H9 (cell line): Measurements from ENCODE around the gene CRLF2. TPM values are rescaled to one million over a fixed set of nuclear protein-coding genes. Genes with fewer than 3 reads are reported as not detected.

Experiments
- DNase-seq: peaks from one replicate; pipeline ENCODE4 v3.0.0-alpha.2; 2017
- H2AFZ ChIP-seq: one replicate; pipeline ENCODE4 v1.6.1; 2013; ENCODE audit warnings: mild to moderate bottlenecking, low read length, control low read depth, moderate library complexity
- H2AK5ac ChIP-seq: 2 replicates; pipeline ENCODE4 v1.6.1; 2013; ENCODE audit warnings: low read length, control low read depth, mixed read lengths; ENCODE audit not compliant: insufficient read length
- H2BK120ac ChIP-seq: one replicate; pipeline ENCODE4 v1.6.1; 2013; ENCODE audit warnings: low read depth, mild to moderate bottlenecking, low read length, control low read depth, inconsistent platforms; ENCODE audit not compliant: poor library complexity, severe bottlenecking
- H2BK12ac ChIP-seq: 2 replicates; pipeline ENCODE4 v1.6.1; 2013; ENCODE audit warnings: low read length, control low read depth, mixed read lengths, low read depth; ENCODE audit not compliant: insufficient read length
- H2BK15ac ChIP-seq: 2 replicates; pipeline ENCODE4 v1.6.1; 2013; ENCODE audit warnings: low read depth, low read length, control low read depth
- H2BK20ac ChIP-seq: one replicate; pipeline ENCODE4 v1.6.1; 2013; ENCODE audit warnings: low read depth, mild to moderate bottlenecking, low read length, control low read depth, inconsistent platforms; ENCODE audit not compliant: poor library complexity, severe bottlenecking
- H2BK5ac ChIP-seq: 2 replicates; pipeline ENCODE4 v1.6.1; 2013; ENCODE audit warnings: low read length, control low read depth, mixed read lengths; ENCODE audit not compliant: insufficient read length
- H3K14ac ChIP-seq: 2 replicates; pipeline ENCODE4 v1.6.1; 2013; ENCODE audit warnings: low read length, control low read depth; ENCODE audit not compliant: insufficient read depth
- H3K18ac ChIP-seq: 2 replicates; pipeline ENCODE4 v1.6.1; 2013; ENCODE audit warnings: low read depth, mild to moderate bottlenecking, mixed read lengths, low read length, control low read depth; ENCODE audit not compliant: insufficient read length
- H3K23ac ChIP-seq: 2 replicates; pipeline ENCODE4 v1.6.1; 2013; ENCODE audit warnings: low read length, control low read depth, mixed read lengths, low read depth; ENCODE audit not compliant: insufficient read length
- H3K23me2 ChIP-seq: 2 replicates; pipeline ENCODE4 v1.6.1; 2013; ENCODE audit warnings: low read depth, mild to moderate bottlenecking, mixed read lengths, low read length, control low read depth; ENCODE audit not compliant: insufficient read length, poor library complexity, severe bottlenecking
- H3K27ac ChIP-seq: 2 replicates; pipeline ENCODE4 v1.5.1; 2013; ENCODE audit warnings: low read length, control low read depth, mixed read lengths, low read depth; ENCODE audit not compliant: insufficient read length
- H3K27me3 ChIP-seq: 2 replicates; pipeline ENCODE4 v1.6.1; 2013; ENCODE audit warnings: low read length, control low read depth, inconsistent platforms; ENCODE audit not compliant: insufficient read depth
- H3K4ac ChIP-seq: 2 replicates; pipeline ENCODE4 v1.6.1; 2013; ENCODE audit warnings: low read depth, mild to moderate bottlenecking, control low read depth, inconsistent platforms, low read length, moderate library complexity
- H3K4me1 ChIP-seq: 2 replicates; pipeline ENCODE4 v1.6.1; 2013; ENCODE audit warnings: low read length, control low read depth, inconsistent platforms; ENCODE audit not compliant: insufficient read depth
- H3K4me2 ChIP-seq: 2 replicates; pipeline ENCODE4 v1.6.1; 2013; ENCODE audit warnings: low read length, control low read depth, mixed read lengths; ENCODE audit not compliant: insufficient read length, insufficient read depth
- H3K56ac ChIP-seq: 2 replicates; pipeline ENCODE4 v1.6.1; 2013; ENCODE audit warnings: low read depth, mild to moderate bottlenecking, mixed read lengths, low read length, control low read depth; ENCODE audit not compliant: insufficient read length
- H3K79me1 ChIP-seq: 2 replicates; pipeline ENCODE4 v1.6.1; 2013; ENCODE audit warnings: low read depth, mild to moderate bottlenecking, moderate library complexity, low read length, control low read depth, inconsistent platforms; ENCODE audit not compliant: insufficient read depth, poor library complexity, severe bottlenecking
- H3K79me2 ChIP-seq: 2 replicates; pipeline ENCODE4 v1.6.1; 2013; ENCODE audit warnings: low read length, control low read depth, inconsistent platforms; ENCODE audit not compliant: insufficient read depth
- H3K9ac ChIP-seq: 2 replicates; pipeline ENCODE4 v1.6.1; 2013; ENCODE audit warnings: low read length, control low read depth, mixed read lengths; ENCODE audit not compliant: insufficient read length; ENCODE audit errors: extremely low read depth
- H3K9me3 ChIP-seq: one replicate; pipeline ENCODE4 v1.6.1; 2013; ENCODE audit warnings: low read depth, low read length, inconsistent platforms; ENCODE audit not compliant: control insufficient read depth
- H3T11ph ChIP-seq: one replicate; pipeline ENCODE4 v1.6.1; 2013; ENCODE audit warnings: mild to moderate bottlenecking, low read length, control low read depth, inconsistent platforms
- H4K20me1 ChIP-seq: one replicate; pipeline ENCODE4 v1.6.1; 2013; ENCODE audit not compliant: control insufficient read depth, insufficient read length, insufficient read depth
- H4K5ac ChIP-seq: 2 replicates; pipeline ENCODE4 v1.6.1; 2013; ENCODE audit warnings: low read depth, mild to moderate bottlenecking, mixed read lengths, low read length, control low read depth; ENCODE audit not compliant: insufficient read length
- H4K8ac ChIP-seq: replicated peaks from 2 replicates; pipeline ENCODE4 v1.6.1; 2013; ENCODE audit warnings: low read length, control low read depth, mixed read lengths, low read depth; ENCODE audit not compliant: insufficient read length
- H4K91ac ChIP-seq: 2 replicates; pipeline ENCODE4 v1.6.1; 2013; ENCODE audit warnings: low read depth, mild to moderate bottlenecking, moderate library complexity, mixed read lengths, low read length, control low read depth; ENCODE audit not compliant: insufficient read length
- H3K27ac Mint-ChIP-seq, 3 experiments: 2 replicates in 2 of 3; 3 replicates in 1 of 3; pipeline ENCODE4 v1.8.0; 2020 to 2021; ENCODE audit warnings: mixed read lengths in 3 of 3, mild to moderate bottlenecking in 1 of 3, moderate library complexity in 1 of 3
- H3K27me3 Mint-ChIP-seq: 2 replicates; pipeline ENCODE4 v1.8.0; 2021; ENCODE audit warnings: low read depth, mild to moderate bottlenecking, moderate library complexity, mixed read lengths
- H3K36me3 Mint-ChIP-seq, 3 experiments: 2 replicates in 2 of 3; 3 replicates in 1 of 3; pipeline ENCODE4 v1.8.0; 2020 to 2021; ENCODE audit warnings: low read depth in 3 of 3, mixed read lengths in 3 of 3; ENCODE audit not compliant: insufficient read depth in 1 of 3
- H3K4me1 Mint-ChIP-seq, 2 experiments: 2 replicates each; pipeline ENCODE4 v1.8.0; 2020; ENCODE audit warnings: mixed read lengths in 2 of 2
- H3K4me3 Mint-ChIP-seq, 2 experiments: 2 replicates in 1 of 2; 3 replicates in 1 of 2; pipeline ENCODE4 v1.8.0; 2020 to 2021; ENCODE audit warnings: mild to moderate bottlenecking in 2 of 2, mixed read lengths in 2 of 2, moderate library complexity in 1 of 2
- H3K9me3 Mint-ChIP-seq, 2 experiments: 2 replicates in 1 of 2; 3 replicates in 1 of 2; pipeline ENCODE4 v1.8.0; 2020; ENCODE audit warnings: mild to moderate bottlenecking in 2 of 2, mixed read lengths in 2 of 2, moderate library complexity in 1 of 2
- WGBS: extraction: QIAGEN DNeasy Blood & Tissue Kit; methylation state at CpG from one replicate; pipeline ENCODE4 v1.1.7; 2013; ENCODE audit warnings: missing lambda C conversion rate, low lambda C conversion rate, mixed read lengths; ENCODE audit not compliant: insufficient read length; ENCODE audit errors: extremely low coverage; 5-methylcytosine and 5-hydroxymethylcytosine counted together
- total RNA-seq: library from RNA; stranded (reverse); gene quantifications from 2 replicates; pipeline ENCODE4 v1.2.1, GENCODE V29; 2021
- TF ChIP-seq, protein P1 (sequence below): fragments of 200-600 bp; sonication (generic); conservative IDR thresholded peaks from 3 replicates; pipeline ENCODE4 v1.8.0; 2021; ENCODE audit warnings: antibody characterized with exemption, mild to moderate bottlenecking

The CRLF2 gene
- total RNA-seq, 1 experiment from 2014 or later = not detected

DNA sequence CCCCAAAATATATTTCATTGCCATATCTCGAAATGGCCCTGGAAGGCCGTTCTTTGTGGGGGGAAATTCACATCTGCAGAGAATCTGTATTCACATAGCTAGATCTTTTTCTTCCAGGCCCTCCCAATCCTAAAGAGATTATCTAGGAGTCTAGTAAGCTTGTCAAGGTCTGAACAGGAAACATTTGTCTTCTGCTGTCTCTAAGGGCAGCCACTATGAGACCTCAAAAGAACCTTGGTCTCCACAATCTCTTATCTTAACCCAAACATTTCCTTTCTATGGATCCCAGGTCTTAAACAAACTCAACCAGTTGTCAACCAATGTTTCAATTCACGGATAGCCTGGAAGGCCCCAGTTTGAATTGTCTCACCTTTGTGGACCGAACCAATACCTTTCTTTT, 45.0 kb downstream of the CRLF2 start:
- H3K27me3 ChIP-seq = no peaks in the 10 kb centered on the region
- H3K9me3 ChIP-seq = no peaks in the 10 kb centered on the region
- H3K9ac ChIP-seq = no peak overlapping the region
- no peak overlapping the region for H3K4ac ChIP-seq
- H3K36me3 Mint-ChIP-seq = peaks cover 0 to 4% (median 0%) of the 10 kb centered on the region in 3 experiments; a peak in 2 of 7 replicates
- no peak overlapping the region for H2BK15ac ChIP-seq
- H2AFZ ChIP-seq = no peak overlapping the region
- H3K4me1 Mint-ChIP-seq = peaks cover 34 to 45% of the 10 kb centered on the region in 2 experiments
- no peak overlapping the region for H2BK12ac ChIP-seq
- peaks cover 8 to 14% of the 10 kb centered on the region in 2 experiments for H3K9me3 Mint-ChIP-seq
- no peak overlapping the region for H3K27ac Mint-ChIP-seq
- WGBS = no CpG with 5 or more reads among the region's 4 CpGs
- no peak overlapping the region for H3K4me3 Mint-ChIP-seq
- peaks cover 20% of the 10 kb centered on the region for H3K27me3 Mint-ChIP-seq
- no peaks in the 10 kb centered on the region for H3K79me2 ChIP-seq
- no peak overlapping the region for H2BK5ac ChIP-seq
- no peak overlapping the region for H3K23ac ChIP-seq
- H3K79me1 ChIP-seq = no peaks in the 10 kb centered on the region
- H3K27ac ChIP-seq = no peak overlapping the region
- DNase-seq = no peak
- no peak overlapping the region for H3K4me2 ChIP-seq
- H3T11ph ChIP-seq = no peak overlapping the region
- peaks cover 1% of the 10 kb centered on the region for H3K4me1 ChIP-seq
- H4K20me1 ChIP-seq = no peaks in the 10 kb centered on the region
- H4K8ac ChIP-seq = no peak overlapping the region
- TF ChIP-seq, protein P1, sequence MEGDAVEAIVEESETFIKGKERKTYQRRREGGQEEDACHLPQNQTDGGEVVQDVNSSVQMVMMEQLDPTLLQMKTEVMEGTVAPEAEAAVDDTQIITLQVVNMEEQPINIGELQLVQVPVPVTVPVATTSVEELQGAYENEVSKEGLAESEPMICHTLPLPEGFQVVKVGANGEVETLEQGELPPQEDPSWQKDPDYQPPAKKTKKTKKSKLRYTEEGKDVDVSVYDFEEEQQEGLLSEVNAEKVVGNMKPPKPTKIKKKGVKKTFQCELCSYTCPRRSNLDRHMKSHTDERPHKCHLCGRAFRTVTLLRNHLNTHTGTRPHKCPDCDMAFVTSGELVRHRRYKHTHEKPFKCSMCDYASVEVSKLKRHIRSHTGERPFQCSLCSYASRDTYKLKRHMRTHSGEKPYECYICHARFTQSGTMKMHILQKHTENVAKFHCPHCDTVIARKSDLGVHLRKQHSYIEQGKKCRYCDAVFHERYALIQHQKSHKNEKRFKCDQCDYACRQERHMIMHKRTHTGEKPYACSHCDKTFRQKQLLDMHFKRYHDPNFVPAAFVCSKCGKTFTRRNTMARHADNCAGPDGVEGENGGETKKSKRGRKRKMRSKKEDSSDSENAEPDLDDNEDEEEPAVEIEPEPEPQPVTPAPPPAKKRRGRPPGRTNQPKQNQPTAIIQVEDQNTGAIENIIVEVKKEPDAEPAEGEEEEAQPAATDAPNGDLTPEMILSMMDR = no peak
- no peak overlapping the region for H4K5ac ChIP-seq
- no peak overlapping the region for H4K91ac ChIP-seq
- no peak overlapping the region for H2BK120ac ChIP-seq
- no peak overlapping the region for H3K18ac ChIP-seq
- no peak overlapping the region for H3K56ac ChIP-seq
- no peak overlapping the region for H3K14ac ChIP-seq
- no peak overlapping the region for H2BK20ac ChIP-seq
- H3K23me2 ChIP-seq = no peaks in the 10 kb centered on the region
- no peak overlapping the region for H2AK5ac ChIP-seq
